ENCODE measurements around the gene ANKRD44.

The ANKRD44 gene

DNA sequence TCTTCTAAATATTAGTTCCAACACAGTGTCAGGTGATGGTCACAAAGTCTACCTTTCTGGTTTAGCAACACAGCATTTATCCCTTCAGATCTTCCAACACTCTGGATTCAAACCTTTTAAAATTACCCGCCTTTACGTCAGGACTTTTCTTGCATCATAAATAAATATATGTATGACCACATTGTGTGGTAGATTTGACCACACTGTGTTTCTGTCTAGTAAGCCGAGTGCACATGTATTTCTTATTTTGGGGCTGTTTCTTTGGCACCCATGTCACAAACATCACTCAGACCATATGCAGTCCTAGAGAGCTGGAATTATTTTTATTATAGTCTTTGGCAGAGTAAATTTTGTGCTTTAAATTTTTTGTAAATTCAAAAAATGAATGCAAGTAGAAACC, 172.1 kb downstream of the ANKRD44 start:
- DNase-seq = no peak

DNA sequence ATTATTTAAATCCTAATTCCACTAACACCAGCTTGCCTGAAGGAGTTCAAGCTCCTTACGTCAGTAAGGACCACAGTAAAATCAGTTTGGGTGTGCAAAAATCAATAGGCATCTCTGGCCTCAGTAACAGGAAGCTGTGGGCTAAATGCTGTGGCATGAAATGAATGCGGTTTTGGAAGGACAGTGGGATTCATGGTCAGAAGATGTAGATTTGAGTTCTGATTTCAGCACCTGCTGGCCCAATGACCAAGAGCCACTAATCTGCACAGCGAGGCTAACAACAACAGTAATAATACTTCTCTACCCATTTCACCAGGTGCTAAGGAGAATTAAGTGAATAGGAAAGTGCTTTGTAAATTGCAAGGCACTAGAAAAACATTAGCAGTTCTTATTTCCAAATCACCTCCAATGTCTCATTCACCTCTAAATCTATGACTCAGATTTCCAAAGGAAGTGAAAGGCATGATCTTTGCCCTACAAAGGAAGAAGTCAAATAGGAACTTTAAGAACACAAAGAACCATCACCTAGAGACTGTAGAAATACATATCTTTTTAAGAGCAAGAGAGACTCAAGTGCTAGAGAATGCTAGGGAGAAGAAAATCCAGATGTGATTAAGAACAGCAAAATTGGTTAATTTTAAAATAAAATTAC, 172.6 kb downstream of the ANKRD44 start:
- DNase-seq = no peak

DNA sequence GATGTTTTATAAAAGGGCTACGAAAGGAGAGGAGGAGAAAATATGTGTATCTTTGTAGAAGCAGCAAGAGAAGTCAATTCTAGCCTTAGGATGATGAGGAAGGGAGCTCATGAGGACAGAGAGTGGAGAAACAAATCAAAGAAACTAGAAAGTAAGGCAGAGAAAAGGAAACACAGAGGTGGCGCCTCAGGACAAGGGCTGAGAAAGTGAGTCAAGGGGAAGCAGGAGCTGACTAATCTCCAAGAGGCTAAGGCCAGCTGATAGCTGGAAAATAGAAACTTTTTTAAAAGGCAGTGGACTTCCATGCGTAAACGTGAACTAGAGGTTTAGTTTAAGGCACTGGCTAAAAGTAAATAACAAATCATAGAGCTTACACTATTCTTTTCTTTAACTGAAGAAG, 173.3 kb downstream of the ANKRD44 start:
- no peak for DNase-seq

DNA sequence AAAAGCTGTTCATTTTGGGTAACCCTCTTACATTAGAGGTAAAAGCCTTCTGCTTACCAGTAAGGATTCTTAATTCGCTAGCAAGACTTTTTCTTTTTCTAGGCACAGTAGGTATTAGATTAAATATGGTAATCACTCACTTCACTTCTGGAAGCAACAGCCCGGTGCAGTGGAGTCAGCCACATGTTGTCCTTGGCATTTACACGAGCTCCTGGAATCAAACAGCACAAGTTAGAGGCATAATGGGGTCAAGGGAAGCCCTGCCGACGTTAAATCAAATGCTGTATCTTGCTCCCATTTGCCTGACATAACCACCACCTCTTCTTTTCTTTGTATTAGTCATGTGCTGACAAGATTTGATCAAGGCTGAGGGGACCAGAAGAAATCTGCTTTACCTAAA, 174.1 kb downstream of the ANKRD44 start:
- no peak for DNase-seq

DNA sequence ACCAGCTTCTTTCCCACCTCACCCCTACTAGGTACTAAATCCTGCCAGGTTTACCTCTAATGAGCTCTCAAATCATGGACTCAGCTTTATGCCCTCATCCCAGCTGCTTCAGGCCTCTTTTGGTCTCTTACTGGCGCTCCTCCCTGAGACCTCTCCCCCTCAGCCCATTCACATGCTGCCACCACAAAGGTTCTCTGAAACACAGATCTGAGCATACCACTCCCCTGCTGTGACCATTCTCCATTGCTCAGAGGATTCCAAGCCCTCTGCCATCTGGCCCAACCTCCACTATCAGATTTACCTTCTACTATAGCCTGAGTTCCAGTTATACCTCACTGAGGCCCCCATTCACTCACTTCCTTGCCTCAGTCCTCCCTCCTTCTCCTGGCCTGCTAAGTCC, 174.8 kb downstream of the ANKRD44 start:
- DNase-seq = no peak

GRCh38 chr2:197134206-197134605, 176.4 kb downstream of the ANKRD44 start:
- no peak for DNase-seq

- DNase-seq = no peak
These were observed 179.1 kb downstream of the ANKRD44 start for GRCh38 chr2:197131558-197131855.

GRCh38 chr2:197130318-197130717, 180.3 kb downstream of the ANKRD44 start:
- no peak for DNase-seq

DNA sequence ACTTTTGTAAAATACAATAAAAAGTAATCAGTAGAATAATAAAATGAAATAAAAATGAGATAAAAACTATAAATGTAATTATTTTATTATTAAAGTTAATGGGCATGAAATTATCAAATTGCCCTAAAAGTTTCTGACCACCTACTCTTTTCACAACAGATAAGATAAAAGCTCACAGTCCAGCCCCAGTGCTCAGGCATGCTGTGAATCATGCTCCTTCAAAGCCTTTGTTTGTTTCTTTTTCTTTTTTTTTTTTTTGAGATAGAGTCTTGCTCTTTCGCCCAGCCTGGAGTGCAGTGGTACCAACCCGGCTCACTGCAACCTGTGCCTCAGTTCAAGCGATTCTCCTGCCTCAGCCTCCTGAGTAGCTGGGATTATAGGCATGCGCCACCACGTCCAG, 181.7 kb downstream of the ANKRD44 start:
- no peak for DNase-seq

GRCh38 chr2:197128126-197128525, 182.5 kb downstream of the ANKRD44 start:
- no peak for DNase-seq

- DNase-seq = no peak
These were observed 183.8 kb downstream of the ANKRD44 start for GRCh38 chr2:197126630-197127352.

GRCh38 chr2:197124639-197125390, 185.8 kb downstream of the ANKRD44 start:
- DNase-seq = no peak

DNA sequence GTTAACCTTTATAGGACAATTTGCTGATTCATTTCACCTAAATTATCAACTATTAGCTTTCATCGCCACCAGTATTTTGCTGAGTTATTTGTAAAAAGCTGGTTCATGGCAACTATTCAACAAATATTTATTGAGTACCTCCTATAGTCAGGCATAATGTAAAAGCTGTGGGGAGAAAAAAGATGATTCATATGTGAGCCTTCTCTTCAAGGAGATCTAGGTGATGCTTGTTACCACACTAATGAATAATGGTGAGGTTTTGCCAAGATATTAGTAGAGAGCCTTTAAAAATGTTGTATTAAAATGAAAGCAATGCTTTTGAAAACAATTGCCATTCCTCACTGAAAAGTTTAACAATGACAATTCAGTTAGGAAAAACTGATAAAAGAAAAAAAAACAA, 187.8 kb downstream of the ANKRD44 start:
- DNase-seq = no peak

- DNase-seq = no peak
These were observed 188.7 kb downstream of the ANKRD44 start for GRCh38 chr2:197121756-197122385.

GRCh38 chr2:197121255-197121654, 189.3 kb downstream of the ANKRD44 start:
- DNase-seq = no peak

- DNase-seq = no peak
These were observed 194.2 kb downstream of the ANKRD44 start for GRCh38 chr2:197116306-197116879.

DNA sequence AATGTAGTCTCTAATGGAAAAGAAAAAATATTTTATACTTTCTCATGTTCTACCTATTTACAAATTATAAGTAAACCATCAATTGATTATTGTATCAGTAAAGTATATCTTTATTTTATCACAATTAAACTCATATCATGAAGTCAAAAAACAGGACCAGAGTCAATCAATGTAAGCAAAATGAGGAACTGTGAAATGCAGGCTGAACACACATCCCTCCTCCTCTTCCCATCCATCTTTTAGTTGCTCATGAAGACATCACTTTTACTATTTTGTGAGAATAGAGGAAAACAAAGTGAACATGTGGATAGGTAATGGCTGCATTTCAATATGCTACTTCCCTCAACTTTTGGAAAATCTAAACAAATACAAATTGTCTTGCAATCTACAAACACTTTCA, 195.3 kb downstream of the ANKRD44 start:
- DNase-seq = no peak

DNA sequence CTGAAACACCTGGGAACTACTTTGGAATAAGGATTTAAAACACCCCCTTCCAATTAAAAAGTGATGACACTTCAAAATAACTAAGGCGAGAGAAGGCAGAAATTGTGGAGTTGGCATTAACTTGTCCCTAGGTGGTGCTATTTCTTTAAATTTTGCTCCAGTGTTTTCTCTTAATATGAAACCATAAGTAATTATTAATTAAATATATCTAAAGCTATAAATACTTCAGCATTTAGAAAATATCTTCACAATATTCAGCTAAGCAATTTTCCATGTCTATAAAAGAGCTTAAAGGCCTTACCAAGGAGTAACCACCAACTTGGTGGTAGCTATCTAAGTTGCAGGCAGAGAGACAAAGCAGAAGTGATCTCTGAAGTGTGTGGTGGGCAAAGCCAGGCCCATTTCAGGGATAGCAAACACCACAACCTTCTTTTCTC, 197.3 kb downstream of the ANKRD44 start:
- DNase-seq = no peak

DNA sequence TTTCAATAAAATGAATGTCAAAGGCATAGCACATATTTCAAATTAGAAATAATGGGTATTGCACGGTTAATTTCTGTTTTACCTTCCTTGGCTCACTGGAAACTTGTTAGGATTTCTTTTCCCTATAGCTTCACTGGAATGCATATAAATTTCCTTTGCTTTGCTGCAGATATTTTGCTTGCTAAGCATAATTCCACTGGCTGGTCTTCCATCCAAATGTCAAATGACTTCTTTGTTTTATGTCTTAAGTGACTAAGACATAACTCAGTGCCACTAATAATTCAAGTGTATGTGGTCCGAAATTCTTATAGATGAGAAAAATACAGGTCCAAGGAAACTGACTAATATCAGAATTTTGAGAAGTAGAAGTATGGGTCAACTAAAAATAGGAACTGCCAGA, 201.3 kb downstream of the ANKRD44 start:
- no peak for DNase-seq

DNA sequence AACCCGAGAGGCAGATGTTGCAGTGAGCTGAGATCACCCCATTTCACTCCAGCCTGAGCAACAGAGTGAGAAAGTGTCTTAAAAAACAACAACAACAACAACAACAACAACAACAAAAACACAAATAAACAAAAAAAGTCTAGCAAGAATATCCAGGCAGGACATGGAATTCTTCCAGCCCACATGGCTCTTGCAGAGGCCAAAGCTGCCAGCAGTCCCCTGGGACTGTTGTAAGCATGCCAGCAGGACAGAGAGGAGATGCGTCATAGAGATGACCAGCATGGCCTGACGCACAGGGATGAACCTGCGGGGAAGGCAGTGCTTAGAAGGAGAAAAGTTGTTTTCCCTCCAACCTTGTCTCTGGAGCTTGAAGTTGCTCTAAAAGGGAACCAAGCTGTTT, 201.8 kb downstream of the ANKRD44 start:
- DNase-seq = no peak

GRCh38 chr2:197107291-197108269, 203.0 kb downstream of the ANKRD44 start:
- no peak for DNase-seq

DNA sequence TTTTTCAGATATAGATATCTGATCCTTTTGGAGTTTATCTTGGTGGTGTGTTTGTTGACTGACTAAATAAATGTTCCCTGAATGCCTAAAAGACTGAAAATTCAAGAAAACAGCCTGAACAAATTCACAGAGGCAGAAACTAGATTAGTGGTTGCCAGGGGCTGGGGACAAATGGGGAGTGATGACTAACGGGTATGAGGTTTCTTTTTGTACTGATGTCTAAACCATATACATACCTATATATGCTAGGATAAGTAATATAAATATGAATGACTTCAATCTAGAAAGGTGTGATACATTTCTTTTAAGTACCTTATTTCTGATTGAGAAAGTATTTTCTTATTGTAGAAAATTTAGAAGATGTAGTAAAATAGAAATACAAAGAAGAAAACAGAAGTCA, 207.2 kb downstream of the ANKRD44 start:
- no peak for DNase-seq
